ENCODE results near the gene SERPINA4. TPM values are rescaled to one million over a fixed set of nuclear protein-coding genes. Genes with fewer than 3 reads are reported as not detected.

SERPINA4 gene
- total RNA-seq, 1 experiment from 2014 or later = 6.3 TPM

DNA sequence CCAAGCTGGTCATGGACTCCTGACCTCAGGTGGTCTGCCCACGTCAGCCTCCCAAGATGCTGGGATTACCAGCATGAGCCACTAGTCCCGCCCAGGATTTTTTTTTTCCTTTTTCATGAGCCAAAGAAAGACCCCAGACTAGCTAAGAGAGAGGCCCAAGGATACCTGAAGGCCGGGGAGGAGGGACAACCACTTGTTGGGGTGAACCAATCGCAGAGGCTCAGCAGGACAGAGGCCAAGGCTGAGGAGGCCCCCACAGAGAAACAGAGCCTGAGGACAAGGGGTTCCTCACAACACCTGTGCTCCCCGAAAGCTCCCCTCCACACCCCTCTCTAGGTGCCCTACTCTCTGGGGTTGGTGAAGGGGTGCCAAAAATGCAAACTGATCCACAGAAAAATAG is 49.9 kb downstream of the SERPINA4 start:
- no peaks in the 10 kb centered on the region for H3K9me3 ChIP-seq
- Mint-ChIP-seq H3K27ac (ENCODE audit: unreplicated experiment) (no peak overlapping the region), H3K4me3 (ENCODE audit: unreplicated experiment) (no peak overlapping the region), H3K9me3 (ENCODE audit: unreplicated experiment) (peaks cover 3% of the 10 kb centered on the region), H3K36me3 (ENCODE audit: insufficient read depth, unreplicated experiment) (no peaks in the 10 kb centered on the region), H3K4me1 (ENCODE audit: low read depth, unreplicated experiment) (no peaks in the 10 kb centered on the region), H3K27me3 (ENCODE audit: insufficient read depth, unreplicated experiment) (no peaks in the 10 kb centered on the region)
- no peak overlapping the region for H3K4me3 ChIP-seq (ENCODE audit: low read depth, low read length)
- POLR2A ChIA-PET = no interaction called here
- no TSS peak for BruUV-seq (replicated peaks)
- CTCF ChIA-PET = interaction anchor here (0.7 to 0.9 kb wide), 2 partner anchors 50 to 184 kb away, joined by 5 read pairs; partner anchors contain the start of gene SERPINA4
- no peak for TF ChIP-seq CTCF (IDR thresholded peaks at IDR 0.05; ENCODE audit: insufficient read depth in 1 of 2, low read depth in 1 of 2, low read length in 1 of 2, severe bottlenecking in 1 of 2, unreplicated experiment in 1 of 2)
- H3K4me1 ChIP-seq = peaks cover 17% of the 10 kb centered on the region
- H3K27me3 ChIP-seq (replicated peaks; ENCODE audit: control insufficient read depth, insufficient read depth, low read length) = no peaks in the 10 kb centered on the region
- no peak for DNase-seq
- no peaks in the 10 kb centered on the region for H3K36me3 ChIP-seq (ENCODE audit: control insufficient read depth, insufficient read depth, low read length)
- intact Hi-C loops (cut with micrococcal nuclease; ENCODE audit: unreplicated experiment) = no loop called here

GRCh38 chr14:94612174-94612573 is 50.9 kb downstream of the SERPINA4 start, which contains the start of gene SERPINA3:
Gene SERPINA3, plus strand, starts transcription at chr14:94612391. Its CDS starts 2,051 bp downstream, at chr14:94614442.
- H3K27me3 Mint-ChIP-seq (ENCODE audit: insufficient read depth, unreplicated experiment) = no peaks in the 10 kb centered on the region
- intact Hi-C loops (cut with micrococcal nuclease; ENCODE audit: unreplicated experiment) = no loop called here
- Histone ChIP-seq H3K4me1 (peaks cover 17% of the 10 kb centered on the region), H3K9me3 (no peaks in the 10 kb centered on the region; the same call in 1 of the 2 replicates), H3K27me3 (replicated peaks; ENCODE audit: control insufficient read depth, insufficient read depth, low read length) (no peaks in the 10 kb centered on the region), H3K36me3 (ENCODE audit: control insufficient read depth, insufficient read depth, low read length) (no peaks in the 10 kb centered on the region), H3K4me3 (ENCODE audit: low read depth, low read length) (no peak within 1 kb of the TSS)
- CTCF ChIA-PET = interaction anchor here (0.9 kb wide), 1 partner anchor 51 kb away, joined by 5 read pairs; the partner anchor contains the start of gene SERPINA4
- H3K4me1 Mint-ChIP-seq (ENCODE audit: low read depth, unreplicated experiment) = no peaks in the 10 kb centered on the region
- POLR2A ChIA-PET = no interaction called here
- no TSS peak for BruUV-seq (replicated peaks)
- H3K9me3 Mint-ChIP-seq (ENCODE audit: unreplicated experiment) = peaks cover 13% of the 10 kb centered on the region
- no peak for TF ChIP-seq CTCF (IDR thresholded peaks at IDR 0.05; ENCODE audit: insufficient read depth in 1 of 2, low read depth in 1 of 2, low read length in 1 of 2, severe bottlenecking in 1 of 2, unreplicated experiment in 1 of 2)
- H3K27ac Mint-ChIP-seq (ENCODE audit: unreplicated experiment) = no peak within 1 kb of the TSS
- no peak for DNase-seq
- no peak within 1 kb of the TSS for H3K4me3 Mint-ChIP-seq (ENCODE audit: unreplicated experiment)
- no peaks in the 10 kb centered on the region for H3K36me3 Mint-ChIP-seq (ENCODE audit: insufficient read depth, unreplicated experiment)

- no peak for TF ChIP-seq CTCF (IDR thresholded peaks at IDR 0.05; ENCODE audit: insufficient read depth in 1 of 2, low read depth in 1 of 2, low read length in 1 of 2, severe bottlenecking in 1 of 2, unreplicated experiment in 1 of 2)
- no peaks in the 10 kb centered on the region for H3K27me3 Mint-ChIP-seq (ENCODE audit: insufficient read depth, unreplicated experiment)
- no peaks in the 10 kb centered on the region for H3K36me3 Mint-ChIP-seq (ENCODE audit: insufficient read depth, unreplicated experiment)
- no peaks in the 10 kb centered on the region for H3K27me3 ChIP-seq (replicated peaks; ENCODE audit: control insufficient read depth, insufficient read depth, low read length)
- H3K4me3 ChIP-seq (ENCODE audit: low read depth, low read length) = no peak overlapping the region
- no peaks in the 10 kb centered on the region for H3K4me1 Mint-ChIP-seq (ENCODE audit: low read depth, unreplicated experiment)
- no peaks in the 10 kb centered on the region for H3K36me3 ChIP-seq (ENCODE audit: control insufficient read depth, insufficient read depth, low read length)
- peaks cover 20% of the 10 kb centered on the region for H3K9me3 Mint-ChIP-seq (ENCODE audit: unreplicated experiment)
- H3K4me1 ChIP-seq = peaks cover 17% of the 10 kb centered on the region
- H3K27ac Mint-ChIP-seq (ENCODE audit: unreplicated experiment) = no peak overlapping the region
- H3K9me3 ChIP-seq = no peaks in the 10 kb centered on the region; the same call in none of the 2 replicates
- DNase-seq = no peak
- intact Hi-C loops (cut with micrococcal nuclease; ENCODE audit: unreplicated experiment) = no loop called here
- ChIA-PET POLR2A (no interaction called here), CTCF (no interaction called here)
- no peak overlapping the region for H3K4me3 Mint-ChIP-seq (ENCODE audit: unreplicated experiment)
- BruUV-seq (replicated peaks) = no TSS peak
These were observed 51.6 kb downstream of the SERPINA4 start for GRCh38 chr14:94612580-94613554.
